GM18907 (cell line): Measurements from ENCODE around the gene PLD4.
"Not testable (repeated sequence)": the region's sequence is repeated elsewhere in the genome, so short reads cannot be mapped to it uniquely, and the experiment has no call there.

Experiments used
- ATAC-seq: cut with Tn5 transposase; IDR thresholded peaks from one replicate; pipeline ENCODE4 v1.9.1; 2021; ENCODE audit warnings: mild to moderate bottlenecking, moderate library complexity; ENCODE audit not compliant: unreplicated experiment

Gene PLD4, protein sequence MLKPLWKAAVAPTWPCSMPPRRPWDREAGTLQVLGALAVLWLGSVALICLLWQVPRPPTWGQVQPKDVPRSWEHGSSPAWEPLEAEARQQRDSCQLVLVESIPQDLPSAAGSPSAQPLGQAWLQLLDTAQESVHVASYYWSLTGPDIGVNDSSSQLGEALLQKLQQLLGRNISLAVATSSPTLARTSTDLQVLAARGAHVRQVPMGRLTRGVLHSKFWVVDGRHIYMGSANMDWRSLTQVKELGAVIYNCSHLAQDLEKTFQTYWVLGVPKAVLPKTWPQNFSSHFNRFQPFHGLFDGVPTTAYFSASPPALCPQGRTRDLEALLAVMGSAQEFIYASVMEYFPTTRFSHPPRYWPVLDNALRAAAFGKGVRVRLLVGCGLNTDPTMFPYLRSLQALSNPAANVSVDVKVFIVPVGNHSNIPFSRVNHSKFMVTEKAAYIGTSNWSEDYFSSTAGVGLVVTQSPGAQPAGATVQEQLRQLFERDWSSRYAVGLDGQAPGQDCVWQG

DNA sequence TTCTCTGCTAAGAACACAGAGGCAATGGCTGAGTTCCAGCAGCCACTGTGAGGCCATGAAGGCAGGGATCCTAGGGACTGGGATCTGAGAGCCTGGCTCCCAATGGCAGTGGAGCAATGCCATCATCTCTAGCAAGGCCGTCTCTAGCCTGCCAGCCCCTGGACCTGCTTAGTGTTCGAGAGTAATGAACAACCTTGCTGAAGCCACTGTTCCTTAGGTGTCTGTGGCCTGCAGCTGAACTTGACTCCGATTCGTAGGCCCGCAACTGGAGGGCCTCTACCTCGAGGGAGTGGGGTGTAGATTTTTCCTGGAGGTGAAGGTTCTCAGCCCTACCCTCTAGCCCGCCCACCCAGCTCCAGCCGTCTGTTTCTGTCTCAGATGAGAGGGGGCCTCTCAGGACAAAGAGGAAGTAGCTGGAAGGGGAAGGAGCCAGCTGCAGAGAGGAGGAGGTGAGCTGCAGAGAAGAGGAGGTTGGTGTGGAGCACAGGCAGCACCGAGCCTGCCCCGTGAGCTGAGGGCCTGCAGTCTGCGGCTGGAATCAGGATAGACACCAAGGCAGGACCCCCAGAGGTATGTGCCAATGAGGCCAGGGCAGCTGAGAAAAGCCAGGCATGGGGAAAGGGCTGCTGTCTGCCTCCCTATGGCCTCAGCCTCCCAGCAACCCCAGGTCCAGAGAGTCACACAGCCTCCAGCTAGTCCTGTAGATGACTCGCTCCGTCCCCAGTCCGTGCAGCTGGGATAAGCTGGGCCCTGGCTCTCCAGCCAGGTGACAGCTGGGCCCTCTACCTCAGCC is at the start of gene PLD4:
Gene PLD4 (plus strand): TSS at position 459 of the 793 bp plus-strand sequence. CDS start 2,262 bp downstream, outside the sequence.
- no peak for ATAC-seq

DNA sequence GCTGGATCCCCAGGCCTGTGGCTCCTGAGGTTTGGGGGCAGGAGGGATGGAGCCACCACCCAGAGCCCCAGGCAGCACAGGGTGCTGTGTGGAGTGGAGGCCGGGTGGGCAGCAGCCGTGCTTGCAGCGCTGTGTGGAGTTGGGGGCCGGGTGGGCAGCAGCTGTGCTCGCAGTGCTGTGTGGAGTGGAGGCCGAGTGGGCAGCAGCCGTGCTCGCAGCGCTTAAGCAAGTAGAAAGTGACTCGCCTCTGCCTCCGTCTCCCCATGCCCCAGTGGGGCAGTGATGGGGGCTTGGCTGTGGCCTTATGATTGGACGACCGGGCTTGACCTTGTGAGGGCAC is 49.3 kb upstream of the PLD4 start:
- ATAC-seq, result no peak

DNA sequence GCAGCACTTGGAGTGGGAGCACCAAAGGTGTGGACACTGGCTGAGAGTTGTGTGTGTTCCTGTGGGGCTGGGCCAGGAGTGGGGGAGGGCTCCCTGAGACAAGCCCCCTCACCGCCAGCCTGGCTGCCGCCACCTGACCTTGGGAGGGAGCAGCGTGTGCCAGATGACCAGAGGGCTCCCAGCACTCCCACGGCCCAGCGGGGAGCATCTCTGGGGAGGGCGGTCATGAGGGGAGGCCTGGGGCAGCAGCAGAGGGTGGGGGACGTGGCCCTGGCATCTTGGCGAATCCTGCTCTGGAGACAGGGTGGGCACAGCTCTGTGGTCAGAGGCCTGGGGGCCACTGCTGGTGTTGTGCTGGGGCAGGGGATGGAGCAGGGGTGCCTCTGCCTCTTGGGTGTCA is 48.9 kb upstream of the PLD4 start:
- no peak for ATAC-seq

DNA sequence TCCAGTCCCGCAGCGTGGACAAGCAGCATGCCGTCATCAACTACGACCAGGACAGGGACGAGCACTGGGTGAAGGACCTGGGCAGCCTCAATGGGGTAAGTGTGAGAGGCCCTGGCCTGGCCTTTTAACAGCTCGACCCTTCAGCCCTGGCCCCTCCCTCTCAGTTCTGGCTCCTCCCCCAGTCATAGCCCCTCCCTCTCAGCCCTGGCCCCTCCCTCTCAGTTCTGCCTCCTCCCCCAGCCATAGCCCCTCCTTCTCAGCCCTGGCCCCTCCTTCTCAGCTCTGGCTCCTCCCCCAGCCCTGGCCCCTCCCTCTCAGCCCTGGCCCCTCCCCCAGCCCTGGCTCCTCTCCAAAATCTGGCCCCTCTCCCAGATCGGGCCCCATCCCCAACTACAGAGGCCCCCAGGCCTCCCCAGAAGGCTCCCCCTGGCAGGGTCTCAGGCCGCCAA is 48.4 kb upstream of the PLD4 start:
- ATAC-seq, result no peak

DNA sequence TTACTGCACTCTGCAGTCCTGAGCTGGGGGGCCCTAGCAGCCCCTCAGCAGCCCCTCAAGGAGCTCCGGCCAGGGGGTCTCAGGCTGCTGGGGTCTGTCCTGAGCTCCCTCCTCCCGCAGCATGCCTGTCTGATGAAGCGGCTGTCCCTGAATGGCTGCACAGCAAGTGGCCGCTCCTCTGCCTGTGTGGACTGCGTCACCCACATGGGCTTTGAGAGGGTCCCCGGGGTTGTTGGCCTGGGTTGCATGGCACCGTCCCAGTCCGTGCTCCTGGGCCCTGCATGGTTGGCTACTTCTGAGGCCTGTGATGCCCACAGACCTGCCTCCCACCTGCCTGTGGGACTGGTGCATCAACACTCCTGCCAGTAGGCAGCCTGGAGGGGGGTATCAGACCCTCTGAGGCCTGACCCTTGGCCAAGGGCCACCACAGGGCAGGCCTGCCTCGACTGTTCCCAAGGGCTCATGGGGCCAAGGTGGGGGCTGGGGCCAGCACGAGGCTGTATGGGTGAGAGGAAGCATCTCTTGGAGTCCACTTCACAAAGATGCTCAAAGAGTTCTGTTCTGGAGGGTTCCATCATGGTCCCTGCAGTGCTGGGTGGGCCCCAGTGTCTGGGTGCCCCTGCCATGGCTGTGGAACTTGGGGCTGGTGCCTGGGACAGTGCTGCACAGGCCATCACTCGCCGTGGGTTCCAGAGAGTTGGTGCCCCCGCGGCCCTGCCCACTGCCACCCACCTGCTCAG is 47.4 kb upstream of the PLD4 start:
- ATAC-seq, result no peak

DNA sequence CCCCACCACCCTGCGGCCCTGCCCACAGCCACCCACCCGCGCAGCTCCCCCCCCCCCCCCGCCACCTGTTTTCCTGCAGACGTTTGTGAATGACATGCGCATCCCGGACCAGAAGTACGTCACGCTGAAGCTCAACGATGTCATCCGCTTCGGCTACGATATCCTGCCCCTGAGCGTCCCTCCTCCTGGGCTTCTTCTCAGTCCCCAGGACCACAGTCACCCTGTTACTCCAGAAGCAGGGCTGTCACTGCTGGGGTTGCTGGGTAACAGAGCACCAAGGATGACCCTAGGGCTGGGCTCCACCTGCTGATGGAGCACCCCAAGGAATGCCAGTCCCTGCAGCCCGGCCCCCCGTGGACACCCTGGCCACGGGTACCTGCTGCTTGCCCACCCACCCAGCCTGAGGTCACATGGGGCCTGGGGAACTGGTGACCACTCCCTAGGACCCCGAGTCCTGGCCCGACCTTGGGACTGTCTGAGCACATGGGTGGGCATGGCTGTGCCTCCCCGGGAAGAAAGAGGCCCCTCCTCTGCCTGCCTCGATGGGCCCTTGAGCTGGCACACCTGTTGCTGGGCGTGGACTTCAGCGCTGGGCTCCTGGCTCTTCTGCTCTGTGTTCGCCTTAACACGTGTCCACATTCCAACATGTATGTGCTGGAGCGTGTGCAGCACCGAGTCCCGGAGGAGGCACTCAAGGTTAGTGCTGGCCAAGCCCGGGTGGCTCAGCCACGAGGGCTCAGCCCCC is 46.7 kb upstream of the PLD4 start:
- ATAC-seq, result no peak

DNA sequence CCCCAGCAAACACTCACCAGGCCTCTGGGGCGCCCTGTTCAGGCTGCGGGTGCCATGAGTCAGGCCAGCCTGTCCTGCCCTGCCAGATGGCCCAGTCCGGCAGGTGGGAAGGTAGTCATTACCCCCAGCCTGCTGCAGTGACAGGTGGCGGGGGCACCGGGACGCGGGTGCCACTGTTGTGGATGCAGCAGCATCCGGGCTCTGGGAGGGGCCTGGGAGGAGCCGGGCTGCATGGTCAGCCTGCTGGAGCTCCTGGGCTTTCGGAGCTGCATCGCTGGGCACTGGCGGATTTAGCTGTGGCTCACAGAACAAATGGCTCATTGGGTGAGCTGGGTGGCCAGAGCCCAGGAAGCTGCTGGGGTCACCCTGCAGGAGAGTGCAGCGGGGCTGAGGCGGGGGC is 46.1 kb upstream of the PLD4 start:
- no peak for ATAC-seq

DNA sequence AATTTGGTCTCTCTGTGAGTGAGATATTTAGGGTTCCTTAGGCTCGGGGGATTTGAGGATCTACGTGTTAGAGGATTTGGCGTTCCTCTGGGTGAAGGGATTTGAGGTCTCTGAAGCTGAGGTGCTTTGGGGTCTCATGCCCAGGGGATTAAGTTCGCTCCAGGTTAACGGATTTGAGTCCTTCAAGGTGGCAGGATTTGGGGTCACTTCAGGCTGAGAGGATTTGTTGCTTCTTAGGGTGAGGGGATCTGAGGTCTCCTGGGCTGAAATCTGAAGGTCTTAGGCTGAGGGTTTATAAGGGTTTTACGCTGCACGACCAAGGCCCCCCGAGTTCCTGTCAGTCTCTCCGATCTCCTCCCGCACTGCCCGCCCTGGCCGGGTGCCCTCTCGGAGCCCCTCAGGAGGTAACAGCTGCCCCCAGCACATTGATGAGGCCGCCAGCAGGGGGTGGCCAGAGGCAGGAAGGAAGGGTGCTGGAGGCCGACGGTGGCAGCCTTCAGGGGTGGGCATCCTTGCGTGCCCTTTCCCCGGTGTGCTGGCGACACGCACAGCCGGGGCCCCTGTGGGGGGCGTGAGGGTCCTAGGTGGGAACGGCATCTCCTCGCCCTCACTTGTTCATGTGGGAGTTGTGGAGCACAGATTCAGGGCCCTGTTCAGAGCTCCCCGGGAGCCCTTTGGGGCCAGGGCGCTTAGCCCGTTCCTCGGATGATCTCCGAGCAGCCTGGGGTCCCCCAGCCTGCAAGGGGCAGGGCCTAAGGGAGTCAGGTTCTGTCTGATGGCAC is 45.3 kb upstream of the PLD4 start:
- no peak for ATAC-seq

DNA sequence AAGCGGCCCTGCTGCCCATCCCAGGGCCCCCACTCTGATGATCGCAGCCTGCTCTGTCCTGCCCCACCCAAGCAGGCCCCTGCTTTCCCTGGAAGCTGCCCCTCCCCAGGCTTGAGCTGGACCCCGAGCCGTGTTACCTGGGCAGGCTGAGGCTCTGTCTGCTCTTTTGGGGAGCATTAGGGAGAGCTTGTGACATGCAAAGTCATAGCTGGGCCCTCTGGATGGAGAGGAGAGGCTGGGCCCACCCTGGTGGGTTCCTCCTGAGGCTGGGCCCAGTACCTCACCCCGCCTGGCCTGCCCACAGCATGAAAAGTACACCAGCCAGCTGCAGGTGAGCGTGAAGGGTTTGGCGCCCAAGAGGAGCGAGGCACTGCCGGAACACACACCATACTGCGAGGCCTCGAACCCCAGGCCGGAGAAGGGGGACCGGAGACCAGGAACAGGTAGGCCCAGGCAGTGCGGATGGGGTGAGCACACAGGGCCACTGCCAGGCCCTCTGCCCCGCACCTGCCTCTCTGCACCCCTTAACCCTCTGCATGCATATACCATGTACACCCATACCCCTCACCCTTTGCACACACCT is 44.6 kb upstream of the PLD4 start:
- no peak for ATAC-seq

DNA sequence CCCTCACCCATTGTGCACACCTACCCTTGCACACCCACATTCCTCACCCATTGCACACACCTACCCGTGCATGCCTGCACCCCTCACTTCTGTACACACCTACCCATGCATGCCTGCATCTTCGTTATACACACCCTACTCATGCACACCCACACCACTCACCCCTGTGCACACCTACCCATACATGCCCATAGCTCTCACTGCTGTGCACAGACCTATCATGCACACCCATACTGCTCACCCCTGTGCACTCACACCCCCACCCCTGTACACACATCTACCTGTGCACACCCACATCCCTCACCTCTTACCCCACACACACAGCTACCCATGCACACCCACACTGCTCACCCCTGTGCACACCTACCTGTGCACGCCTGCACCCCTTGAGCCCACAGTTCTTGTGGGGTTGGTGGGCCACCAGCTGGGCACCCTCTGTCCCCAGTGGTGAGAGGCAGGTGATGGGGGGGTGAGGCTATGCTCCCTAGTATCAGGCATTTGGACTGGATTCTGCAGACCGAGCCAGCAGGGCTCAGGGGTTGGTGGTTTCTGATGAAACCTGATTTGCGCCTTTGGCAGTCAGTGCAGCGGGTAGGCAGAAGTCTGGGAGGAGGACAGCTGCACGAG is 44.0 kb upstream of the PLD4 start:
- ATAC-seq, result no peak

DNA sequence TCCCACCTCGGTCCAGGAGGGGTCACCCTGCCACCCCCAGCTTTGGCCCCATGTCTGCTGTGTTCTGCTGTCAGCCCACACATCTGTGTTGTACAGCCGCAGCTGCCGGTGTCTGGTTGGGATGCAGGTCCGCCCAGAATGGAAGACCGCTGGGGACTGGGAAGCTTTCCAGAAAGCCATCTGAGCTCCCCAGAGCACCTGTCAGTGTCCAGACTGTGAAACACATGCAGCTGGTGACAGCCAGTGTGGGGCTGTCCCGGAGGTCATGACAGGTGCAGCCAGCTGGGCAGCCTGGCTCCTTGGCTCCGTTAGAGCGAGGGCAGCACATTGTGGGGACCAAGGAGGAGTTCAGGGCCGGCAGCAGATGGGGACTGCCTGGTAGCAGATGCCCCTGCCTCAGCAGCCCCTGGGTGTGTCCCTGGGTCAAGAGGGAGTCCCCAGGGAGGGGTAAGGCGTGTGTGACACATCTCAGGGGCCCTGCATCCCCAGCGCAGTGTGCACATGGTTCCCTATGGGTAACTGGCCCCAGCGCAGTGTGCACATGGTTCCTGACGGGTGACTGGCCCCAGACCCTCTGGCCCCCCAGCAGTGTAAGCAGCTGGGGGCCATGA is 43.2 kb upstream of the PLD4 start:
- no peak for ATAC-seq

DNA sequence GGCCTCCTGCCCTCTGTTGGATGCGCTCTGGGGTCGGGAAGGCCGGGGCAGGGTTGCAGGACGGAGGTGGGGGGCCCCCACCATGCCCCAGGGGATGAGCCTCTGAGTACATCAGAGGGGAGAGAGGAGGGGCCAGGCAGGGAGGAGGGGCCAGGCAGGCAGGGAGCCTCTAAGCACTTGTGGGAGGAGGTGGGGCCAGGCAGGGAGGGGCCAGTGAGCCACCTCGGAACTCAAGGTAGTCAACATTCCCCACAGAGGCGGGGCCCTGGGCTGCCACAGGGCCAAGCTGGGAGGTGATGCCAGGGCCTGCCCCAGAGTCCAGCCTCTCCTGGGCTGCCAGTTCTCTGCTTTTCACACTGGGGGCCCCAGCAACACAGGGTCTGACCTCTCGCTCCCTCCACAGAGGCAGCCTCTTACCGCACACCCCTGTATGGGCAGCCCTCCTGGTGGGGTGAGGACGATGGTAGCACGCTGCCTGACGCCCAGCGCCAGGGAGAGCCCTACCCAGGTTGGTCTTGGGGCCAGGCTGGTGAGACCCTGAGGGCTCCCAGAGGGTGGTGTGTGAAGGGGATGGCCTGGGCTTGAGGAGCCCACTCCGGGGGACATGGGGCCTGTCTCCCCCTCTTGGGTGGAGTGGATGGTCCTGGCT is 42.2 kb upstream of the PLD4 start:
- ATAC-seq, result no peak

DNA sequence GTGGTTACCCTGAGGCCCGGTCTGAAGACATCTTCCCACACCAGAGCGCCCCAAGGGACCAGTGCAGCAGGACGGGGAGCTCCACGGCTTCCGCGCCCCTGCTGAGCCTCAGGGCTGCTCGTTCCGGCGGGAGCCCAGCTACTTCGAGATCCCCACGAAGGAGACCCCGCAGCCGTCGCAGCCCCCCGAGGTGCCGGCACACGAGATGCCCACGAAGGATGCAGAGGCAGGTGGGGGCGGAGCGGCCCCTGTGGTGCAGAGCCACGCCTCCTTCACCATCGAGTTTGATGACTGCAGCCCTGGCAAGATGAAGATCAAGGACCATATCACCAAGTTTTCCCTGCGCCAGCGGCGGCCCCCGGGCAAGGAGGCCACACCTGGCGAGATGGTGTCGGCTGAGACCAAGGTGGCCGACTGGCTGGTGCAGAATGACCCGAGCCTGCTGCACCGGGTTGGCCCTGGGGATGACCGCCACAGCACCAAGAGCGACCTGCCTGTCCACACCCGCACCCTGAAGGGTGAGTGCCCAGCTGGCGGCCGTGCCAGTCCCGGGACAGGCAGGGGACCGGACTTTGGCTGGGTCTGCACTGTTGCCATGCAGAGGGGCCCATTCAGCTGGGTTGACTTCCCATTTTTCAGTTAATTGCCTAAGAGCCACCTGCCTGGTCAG is 41.6 kb upstream of the PLD4 start:
- no peak for ATAC-seq

DNA sequence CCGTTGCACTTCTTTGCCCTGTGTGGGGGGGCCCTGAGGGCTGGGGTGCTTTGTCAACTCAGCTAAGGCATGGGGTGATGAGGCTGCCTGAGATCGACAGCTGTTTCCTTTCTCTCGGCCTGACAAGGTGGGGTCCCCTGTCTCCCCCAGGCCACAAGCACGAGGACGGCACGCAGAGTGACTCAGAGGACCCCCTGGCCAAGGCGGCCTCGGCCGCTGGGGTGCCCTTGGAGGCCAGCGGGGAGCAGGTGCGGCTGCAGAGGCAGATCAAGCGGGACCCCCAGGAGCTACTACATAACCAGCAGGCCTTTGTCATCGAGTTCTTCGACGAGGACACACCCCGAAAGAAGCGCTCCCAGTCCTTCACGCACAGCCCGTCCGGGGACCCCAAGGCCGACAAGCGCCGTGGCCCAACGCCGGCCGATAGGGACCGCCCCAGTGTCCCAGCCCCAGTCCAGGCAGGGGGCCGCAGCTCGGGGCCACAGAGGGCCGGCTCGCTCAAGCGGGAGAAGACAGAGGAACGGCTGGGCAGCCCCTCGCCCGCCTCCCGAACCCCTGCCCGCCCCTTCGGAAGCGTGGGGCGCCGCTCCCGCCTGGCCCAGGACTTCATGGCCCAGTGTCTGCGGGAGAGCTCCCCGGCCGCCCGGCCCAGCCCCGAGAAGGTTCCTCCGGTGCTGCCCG is 40.9 kb upstream of the PLD4 start:
- no peak for ATAC-seq

DNA sequence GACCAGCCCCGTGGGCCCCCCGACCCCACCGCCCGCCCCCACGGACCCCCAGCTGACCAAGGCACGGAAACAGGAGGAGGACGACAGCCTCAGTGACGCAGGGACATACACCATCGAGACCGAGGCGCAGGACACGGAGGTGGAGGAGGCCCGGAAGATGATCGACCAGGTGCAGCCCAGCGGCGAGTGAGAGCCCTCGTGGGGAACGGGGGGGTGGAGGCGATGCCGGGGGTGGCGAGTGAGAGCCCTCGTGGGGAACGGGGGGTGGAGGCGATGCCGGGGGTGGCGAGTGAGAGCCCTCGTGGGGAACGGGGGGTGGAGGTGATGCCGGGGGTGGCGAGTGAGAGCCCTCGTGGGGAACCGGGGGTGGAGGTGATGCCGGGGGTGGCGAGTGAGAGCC is 40.3 kb upstream of the PLD4 start:
- not testable (repeated sequence) for ATAC-seq

DNA sequence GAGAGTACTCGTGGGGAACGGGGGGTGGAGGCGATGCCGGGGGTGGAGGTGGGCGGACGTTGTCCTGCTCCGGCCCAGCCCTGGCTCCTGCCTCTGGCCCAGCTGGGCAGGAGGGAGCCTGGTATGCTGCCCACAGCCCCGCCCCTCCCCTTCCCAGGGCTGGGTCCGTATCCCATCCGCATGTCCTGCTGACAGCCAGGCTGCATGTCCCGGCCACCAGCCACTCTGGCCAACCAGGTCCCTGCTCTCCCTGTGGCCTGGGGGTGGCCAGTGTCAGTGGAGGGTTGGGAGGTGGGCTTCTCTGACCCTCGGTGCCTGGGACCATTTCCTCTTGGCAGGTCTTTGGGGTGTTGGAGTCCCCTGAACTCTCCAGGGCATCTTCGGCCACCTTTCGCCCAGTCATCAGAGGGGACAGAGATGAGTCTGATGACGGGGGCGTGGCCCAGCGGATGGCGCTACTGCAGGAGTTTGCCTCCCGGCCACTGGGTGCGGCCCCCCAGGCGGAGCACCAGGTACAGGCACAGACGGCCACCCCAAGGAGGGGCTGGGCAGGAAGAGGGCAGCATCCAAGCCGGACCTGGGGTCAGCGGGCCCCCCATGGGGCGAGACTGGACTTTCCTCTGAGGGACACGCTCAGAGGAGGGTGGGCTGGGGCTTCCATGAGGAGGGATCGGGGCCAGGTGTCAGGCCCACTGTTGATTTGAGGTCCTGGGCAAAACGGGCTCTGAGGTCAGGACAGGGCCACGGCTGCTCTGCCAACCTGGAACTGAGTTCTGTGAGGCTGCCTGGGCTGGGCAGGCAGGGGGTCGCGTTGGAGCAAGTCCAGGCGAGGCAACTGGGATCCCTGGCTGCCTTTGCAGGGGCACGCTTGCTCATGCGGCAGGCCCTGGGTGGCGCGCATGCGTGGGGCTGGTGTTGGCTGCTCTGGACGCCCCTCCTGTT is 39.4 kb upstream of the PLD4 start:
- ATAC-seq, result no peak
